NCI-H2029 (cell line): Measurements from ENCODE around the gene CPNE4.

Experiments used
- DNase-seq: peaks from one replicate; lab custom pipeline; 2025; lab: John Stamatoyannopoulos, UW

CPNE4 gene

DNA sequence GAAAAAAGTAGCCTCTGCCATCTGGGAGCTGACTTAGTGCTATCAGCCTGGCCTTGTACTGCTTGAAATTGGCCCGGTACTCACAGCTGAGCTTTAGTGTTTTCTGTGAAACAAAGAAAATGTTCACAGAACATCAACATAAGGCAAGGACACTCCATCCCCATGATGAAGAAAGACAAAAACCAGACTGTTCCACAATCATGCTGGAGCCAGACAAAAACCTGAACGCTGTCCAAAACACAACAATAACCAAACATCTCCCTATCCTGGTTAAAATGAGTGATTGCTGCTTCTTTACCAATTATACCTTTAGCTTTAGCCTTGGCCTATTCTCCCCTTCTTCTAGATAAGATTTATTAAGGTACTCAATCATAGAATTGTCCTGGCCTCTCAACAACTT lies 153.9 kb downstream of the CPNE4 start:
- no peak for DNase-seq

DNA sequence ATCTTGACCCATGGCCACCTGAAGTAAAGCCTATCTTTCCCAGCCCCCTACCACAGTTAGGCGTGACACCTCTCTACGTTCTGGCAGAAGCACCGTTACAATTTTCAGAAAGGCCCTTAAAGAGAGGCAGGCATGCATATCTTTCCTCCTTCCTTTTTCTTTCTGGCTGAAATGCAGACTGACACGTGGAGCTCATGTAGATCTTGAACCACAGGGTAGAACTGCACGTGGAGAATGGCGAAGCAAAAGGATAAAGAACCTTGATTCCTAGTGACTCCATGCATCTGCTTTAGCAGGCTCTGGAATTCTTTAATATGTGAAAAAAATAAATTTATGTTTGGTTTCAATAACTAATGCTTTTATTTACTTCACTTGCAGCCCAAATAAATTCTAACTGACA lies 166.6 kb downstream of the CPNE4 start:
- DNase-seq = no peak

DNA sequence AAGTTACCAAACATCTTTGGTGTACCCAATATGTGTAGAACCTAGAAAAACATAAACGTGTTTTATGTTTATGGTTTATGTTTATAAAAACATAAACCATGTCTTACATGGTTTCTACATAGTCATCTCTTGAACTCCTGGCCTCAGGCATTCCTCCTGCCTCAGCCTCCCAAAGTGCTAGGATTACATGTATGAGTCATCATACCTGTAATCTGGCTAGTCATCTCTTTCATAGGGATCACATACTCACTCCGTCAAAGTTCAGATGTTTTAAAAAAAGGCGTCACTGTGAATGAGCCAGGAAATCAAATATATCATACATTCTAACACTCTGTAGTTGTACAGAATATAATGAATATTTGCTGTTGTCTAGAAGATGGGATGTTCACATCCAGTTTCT lies 178.6 kb downstream of the CPNE4 start:
- no peak for DNase-seq

DNA sequence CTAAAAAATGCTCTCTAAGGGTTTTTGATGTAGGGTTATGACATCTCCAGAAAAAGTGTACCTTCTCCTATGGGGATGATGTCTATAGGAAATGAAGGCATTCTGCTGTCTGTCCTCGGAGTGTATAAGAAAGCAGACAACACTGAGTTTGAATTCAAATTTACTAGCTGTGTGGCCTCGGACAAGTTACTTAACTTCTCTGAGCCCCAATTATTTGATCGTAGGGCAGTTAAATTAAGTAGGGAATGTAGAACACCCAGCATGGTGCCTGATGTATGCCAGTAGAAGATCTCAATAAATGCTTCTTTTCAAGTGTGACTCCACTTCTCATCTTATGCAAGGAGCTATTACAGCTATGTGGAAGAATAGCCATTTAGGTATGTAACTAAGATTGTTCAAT lies 184.6 kb downstream of the CPNE4 start:
- no peak for DNase-seq

DNA sequence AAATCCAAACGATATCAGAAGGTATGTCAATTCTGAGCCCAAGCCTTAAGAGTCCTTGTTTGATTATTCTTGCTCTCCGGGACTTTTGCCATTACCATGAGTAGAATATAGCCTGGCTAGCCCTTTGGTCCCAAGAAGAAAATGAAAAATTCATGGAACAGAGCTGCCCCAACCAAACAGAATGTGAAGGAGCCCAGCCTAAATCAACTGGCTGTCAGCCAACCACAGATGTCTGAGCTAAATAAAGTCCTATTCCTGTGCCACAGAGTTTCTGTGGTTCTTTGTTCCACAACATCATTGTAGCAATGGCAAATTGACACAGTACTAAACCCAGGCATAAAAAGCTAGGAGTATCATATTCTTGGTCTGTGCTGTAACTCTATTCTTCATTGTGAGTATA lies 185.2 kb downstream of the CPNE4 start:
- DNase-seq = no peak

DNA sequence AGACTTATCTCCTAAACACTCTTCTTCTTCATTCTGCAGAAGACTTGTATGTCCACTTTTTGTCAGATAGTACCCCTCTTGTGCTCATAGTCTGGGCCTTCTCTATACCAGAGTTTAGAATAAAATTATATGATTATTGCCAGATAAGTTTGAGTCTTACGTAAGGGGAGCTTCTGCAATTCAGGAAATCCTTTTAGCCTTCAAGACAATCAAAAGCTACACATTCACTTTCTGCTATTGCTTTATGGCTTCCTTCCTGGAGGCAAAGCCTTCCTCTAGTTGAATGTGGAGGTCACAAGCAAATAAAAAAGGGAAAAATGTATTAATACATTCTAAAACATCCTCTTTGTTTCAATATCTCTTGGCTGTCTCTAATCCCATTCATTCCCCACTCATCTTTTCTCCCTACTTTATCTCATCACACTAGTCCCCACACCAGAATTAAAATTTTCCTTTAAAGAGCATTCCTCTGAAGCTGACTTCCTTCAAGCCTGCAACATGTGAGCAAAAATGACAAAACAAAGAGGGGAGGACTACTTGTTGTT lies 186.8 kb downstream of the CPNE4 start:
- no peak for DNase-seq

DNA sequence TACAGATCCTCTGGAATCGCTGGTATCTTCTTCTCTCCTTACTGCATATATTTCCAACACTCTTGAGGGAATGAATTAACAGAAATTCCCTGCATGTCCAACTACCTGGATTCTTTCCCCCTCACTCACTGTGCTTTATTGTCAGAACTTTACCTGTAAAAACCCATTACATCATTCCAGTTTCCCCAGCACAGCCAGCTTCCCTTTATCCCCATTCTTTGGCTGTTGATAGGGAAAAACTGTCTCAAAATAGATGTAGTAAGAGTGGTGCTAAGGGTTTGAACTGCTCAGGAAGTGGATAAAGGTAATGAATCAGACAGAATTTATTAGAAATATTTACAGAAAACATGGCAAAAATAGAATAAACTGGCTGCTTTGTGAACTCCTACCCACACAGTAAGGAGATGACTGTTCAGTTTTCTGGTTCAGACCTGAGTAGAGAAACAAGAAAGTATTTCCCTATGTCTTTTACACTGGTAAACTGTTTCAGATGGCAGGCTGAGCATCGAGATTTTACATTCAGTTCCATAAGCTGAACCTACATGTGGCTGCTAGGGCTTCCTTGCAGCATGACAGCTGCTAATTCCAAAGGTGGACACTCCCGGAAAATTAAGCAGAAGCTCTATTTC lies 188.4 kb downstream of the CPNE4 start:
- DNase-seq = no peak

DNA sequence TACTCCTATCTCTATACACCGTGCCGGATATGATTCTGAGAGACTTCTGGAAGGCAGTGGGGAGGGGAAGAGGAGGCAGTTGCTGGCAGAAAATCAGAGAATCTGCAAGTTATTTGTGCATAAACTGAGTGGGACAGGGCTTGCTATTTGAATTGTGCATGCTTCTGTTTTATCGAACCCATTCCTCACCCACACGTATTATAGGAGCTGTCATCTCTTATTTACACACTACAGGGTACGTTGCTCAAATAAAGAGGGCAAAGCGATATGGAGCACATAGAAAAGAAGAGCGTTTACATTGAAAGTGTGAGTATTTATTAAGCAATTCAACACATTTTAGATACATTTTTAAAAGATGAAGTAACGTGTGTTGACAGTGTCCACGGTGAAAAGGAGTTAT lies 191.6 kb downstream of the CPNE4 start:
- no peak for DNase-seq

DNA sequence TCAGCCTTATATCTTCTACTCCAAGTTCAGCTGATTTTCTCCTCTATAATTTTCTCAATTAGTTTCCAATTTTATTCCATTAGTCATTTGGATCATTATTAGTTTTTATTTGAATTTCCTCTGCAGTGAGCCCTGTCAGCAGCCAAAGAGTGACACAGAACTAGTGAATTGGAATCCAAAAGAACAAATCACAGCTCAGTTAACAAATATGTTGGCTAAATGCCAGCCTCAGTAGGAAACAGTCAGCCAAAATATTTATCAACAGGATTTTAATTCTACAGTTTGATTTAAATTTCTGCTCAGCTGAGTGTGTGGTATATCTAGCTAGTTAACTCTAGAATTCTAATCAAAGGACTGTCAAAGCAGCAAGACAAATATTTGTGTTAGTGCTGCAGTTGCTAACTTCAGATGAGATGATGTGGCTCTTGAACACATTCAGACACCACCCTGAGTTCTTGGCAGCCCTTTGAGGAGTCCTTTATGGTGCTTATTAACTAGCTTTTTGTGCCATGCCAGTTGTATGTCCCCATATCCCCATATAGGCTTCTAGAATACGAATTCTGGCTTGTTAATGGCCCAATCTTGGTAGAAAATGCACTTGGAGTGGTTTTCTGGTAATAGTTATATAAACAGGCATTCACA lies 194.5 kb downstream of the CPNE4 start:
- no peak for DNase-seq

DNA sequence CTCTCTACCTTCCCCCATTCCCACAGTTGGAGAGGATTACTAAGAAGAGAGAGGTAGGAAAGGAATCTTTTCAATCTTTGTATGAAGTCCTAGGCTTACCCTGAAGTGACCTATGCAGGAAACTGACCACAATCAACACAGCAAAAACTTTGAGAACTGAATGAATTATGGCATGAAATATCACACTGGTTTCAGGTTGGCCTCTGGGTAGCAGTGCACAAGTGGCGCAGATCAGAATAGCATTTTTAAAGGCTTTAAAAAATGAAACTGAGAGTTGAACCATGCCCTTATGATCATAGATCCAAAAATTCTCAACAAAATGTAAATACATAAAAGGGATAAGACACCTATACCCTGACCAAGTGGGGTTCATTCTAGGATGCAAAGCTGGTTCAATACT lies 198.9 kb downstream of the CPNE4 start:
- no peak for DNase-seq

DNA sequence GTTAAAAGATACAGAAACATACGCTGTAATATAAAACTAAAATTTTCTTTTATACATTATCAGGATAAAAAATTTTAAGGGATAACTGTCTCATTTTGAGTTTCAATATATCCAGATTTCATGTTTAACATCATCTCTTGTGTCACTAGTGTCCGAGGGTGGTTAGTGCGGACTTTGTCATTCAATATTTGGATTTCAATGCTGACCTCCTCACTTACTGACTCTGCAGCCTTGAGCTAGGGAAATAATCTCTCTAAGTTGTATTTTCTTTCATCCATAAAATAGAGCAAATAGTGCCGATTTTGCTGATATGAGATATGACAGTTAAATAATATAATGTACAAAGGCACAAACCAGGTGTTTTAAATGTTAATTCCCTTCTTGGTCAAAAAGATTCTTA lies 203.2 kb downstream of the CPNE4 start:
- no peak for DNase-seq

DNA sequence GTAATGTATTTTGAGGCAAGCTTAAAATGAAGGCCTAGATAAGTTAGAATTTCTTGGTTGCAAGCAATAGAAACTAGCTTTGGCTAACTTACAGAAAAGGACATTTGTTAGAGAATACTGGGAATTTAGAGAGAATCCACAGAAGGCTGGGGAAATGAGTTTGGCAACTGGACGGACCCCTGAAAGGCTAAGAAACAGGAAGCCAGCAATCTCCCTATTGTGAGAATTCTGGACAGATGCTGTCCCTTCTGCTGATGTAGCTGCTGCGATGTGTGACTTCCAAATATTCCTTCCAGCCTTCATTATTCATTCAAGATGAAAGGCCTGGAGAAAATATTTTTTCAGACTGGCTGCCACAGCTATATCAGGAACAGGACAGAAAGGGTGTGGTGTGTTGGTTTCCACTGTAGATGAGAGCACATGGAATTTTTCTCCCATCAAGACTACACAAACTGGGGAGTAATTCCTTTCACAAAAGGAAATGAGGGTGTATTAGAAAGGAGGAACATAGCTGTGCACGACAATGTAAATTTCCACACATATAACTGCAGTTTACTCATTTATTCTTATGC lies 213.5 kb downstream of the CPNE4 start:
- DNase-seq = no peak

DNA sequence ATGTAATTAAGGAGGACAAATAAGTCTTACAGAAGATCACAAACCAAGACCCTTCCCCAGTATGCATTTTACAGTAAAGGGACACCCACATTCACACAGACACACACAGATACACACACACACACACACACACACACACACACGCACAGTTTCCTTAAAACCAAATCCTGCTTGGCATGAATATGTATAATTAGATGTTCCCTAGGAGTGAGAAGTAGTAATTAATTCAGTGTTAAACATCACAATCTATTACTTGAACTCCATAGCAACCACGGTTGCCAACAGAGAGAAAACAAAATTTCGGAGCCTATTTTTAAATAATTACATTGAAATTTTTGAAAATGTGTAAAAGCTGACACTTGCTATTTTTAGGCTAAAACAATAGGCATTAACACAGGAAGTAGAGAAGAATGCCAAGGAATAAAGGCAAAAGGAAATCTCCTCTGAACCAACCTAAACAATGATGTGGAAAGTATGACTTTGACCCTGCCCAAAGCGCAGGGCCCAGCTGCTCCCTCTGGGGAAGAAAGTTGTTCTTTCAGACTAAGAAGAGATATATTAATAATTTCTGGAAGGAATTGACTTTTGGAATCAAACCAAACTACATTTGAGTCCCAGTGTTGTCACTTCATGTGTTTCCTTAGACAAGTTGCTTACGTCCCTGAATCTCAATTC lies 215.3 kb downstream of the CPNE4 start:
- DNase-seq = no peak

DNA sequence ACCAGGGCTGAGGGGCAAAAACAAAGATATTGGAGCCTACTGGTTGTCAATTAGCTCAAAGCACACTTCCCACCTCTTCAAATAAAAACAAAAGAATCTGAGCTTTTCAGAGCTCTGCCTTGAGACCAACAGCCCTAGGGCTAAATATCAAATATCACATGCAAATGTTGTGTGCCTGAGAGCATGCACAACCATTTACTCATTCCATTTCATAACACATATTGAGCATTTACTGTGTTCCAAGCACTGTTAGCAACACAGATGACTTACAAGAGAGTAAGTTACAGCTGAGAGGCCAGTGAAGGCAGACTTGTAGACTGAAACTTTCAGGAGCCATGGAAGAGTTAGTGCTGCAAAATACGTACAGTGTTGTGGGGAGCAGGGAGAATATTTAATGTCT lies 222.4 kb downstream of the CPNE4 start:
- no peak for DNase-seq

DNA sequence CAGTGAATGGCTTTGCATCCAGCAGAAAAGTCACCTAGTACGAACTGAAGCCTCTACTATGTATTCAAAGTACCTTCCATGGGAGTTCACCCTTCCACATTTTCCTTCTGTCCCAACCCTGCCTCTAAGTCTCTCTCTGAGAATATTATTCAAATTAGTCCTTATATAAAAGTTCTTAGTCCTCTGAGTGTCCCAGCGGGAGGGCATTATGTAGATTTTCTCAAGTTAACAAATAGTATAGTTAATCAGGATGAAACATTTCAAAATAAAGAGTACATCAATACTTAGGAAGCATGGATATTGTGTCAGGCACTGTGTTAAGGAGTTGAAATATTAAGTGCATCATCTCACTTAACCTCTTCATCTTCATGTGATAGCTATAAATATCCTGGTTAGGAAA lies 223.3 kb downstream of the CPNE4 start:
- DNase-seq = no peak

DNA sequence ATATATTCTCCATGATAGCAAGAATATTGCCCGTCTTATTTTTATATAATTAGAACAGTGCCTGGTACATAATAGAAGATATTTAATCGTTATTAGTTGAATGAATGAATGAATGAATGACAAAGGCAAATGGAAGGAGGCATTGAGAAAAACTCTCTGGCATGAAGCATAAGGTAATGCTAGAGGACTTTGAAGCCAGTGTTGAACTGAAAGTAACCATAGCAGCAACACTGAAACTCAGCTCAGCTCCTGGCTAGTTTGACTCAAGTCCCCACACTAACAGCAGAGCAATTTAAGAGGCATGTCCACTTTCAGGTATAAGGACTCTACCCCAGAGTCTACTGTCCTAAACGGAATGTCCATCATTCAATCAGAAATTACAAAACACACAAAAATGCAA lies 227.0 kb downstream of the CPNE4 start:
- DNase-seq = no peak

DNA sequence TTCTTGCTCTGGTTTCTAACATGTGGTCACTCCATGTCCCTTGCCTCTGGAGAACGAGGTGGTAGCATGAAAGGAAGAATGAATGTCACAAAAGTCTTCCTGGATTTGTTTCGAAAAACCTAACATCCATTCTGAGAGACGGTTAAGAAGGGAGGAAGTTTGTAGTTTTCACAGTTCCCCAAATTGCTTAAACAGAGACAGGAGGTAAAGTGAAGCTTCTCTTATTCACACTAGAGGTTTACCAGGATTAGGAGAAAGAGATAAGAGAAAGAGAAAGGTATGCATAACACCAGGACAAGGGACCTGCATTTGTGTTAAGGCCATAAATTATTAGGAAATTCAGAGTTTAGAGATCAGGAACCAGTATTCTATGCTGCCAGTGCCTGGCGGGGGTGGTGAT lies 228.1 kb downstream of the CPNE4 start:
- no peak for DNase-seq

DNA sequence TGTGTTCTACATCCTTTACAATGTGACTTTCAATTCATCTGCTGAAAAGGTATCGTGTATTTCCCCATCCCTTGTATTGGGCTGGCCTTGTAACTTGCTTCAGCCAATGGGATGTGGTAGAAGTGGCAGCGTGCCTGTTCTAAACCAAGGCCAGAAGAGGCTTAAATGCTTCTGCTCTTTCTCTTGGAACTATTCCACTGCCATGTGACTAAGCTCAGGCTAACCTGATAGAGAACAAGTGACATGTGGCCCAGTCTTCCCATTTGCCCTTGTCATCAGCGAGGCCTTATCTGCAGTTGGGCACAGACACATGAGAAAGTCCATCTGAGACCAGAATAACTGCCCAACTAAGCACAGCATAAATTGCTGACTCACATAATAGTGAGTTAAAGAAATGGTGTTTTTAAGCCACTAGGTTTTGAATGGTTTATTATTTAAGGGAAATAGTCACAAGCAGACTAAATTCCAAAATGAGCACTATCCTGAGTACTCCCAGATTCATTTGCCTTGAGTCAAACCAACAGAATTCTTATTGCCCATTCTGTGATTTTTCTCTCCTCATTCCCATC lies 230.2 kb downstream of the CPNE4 start:
- DNase-seq = no peak

DNA sequence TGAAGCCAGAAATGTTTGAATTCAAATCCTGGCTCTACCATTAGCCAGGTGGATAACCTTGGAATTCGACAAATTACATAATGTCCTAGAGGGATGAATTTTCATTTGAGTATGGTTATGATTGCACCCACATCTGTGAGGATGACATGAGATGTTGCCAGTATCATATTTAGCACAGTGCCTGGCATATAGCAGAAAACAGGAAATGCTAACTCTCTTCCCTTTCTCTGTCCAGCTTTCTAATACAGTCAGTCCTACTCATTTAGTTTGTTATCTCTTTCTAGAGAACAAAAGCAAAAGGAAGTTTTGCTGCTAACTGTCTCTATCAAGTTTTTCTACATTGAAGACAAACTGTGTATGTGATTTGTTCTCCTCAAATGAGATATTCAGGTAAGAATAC lies 231.7 kb downstream of the CPNE4 start:
- no peak for DNase-seq

DNA sequence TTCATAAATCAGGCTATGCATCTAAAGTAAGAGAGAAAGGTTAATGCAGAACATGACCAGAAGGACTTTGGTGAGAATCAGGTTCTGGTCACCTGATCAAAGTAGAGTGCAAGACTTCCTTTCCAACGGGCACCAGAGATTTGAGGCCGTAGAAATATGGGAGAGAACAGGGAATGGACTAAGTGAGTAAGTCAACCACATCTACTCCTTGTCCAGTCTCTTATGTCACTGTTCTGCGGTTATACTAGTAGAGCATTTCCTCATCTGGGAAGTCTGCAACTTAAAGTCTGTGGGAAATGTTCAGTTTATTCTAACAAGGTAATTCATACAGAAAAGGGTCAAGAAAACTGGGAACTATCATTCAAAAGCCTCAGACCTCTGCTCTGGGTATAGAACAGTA lies 232.8 kb downstream of the CPNE4 start:
- no peak for DNase-seq

DNA sequence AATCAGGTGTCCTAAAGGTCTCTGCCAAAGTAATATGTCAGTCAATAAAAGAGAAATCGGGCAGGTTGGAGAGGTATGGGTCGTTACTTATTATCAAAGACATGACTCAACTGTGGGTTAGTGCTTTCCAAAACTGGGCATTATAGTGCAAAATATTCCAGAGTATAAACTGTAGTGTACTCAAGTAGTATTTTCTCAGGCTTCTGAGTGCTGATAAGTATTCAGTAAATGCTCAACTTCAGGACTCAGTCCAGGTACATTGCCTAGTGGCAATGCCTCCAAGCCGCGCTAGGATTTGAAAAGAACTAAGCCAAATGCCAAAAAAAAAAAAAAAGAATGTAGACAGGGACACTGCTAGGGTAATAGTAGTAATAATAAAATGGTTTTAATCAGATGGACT lies 233.2 kb downstream of the CPNE4 start:
- DNase-seq = no peak

DNA sequence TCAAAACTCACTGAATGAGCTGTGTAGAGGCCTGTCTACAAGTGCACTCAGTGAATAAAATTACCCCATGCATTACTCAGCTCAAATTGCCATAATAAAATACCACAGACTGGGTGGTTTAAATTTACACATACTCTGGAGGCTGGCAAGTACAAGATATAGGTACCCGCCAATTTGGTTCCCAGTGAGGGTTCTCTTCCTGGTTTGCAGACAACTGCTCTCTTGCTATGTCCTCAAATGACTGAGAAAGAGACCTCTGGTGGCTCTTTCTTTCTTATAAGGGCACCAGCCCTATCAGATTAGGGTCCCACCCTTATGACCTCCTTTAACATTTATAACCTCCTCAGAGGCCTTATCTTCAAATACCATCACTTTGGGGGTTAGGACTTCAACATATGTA lies 237.0 kb downstream of the CPNE4 start:
- DNase-seq = no peak
